HEK293T (cell line): Measurements from ENCODE around the gene SFI1.

Experiments used
- CTCF ChIA-PET: fragments of 350-600 bp; formaldehyde crosslinking; extraction: SDS; loops from one replicate; lab custom pipeline; 2021; ENCODE audit warnings: antibody characterized with exemption, inconsistent platforms; lab: Yijun Ruan, JAX
- POLR2A ChIA-PET: fragments of 350-600 bp; formaldehyde crosslinking; extraction: SDS; loops from one replicate; lab custom pipeline; 2020; ENCODE audit warnings: antibody characterized with exemption, inconsistent platforms; lab: Yijun Ruan, JAX
- DNase-seq: peaks from one replicate; pipeline ENCODE4 v3.0.0; 2012; ENCODE audit warnings: mixed read lengths; ENCODE audit errors: extremely low spot score
- ARNT ChIP-seq: fragments of 450-650 bp; IDR thresholded peaks from 2 replicates; pipeline ENCODE4 v1.6.1; 2017; ENCODE audit warnings: mild to moderate bottlenecking
- BHLHE40 ChIP-seq: fragments of 450-650 bp; IDR thresholded peaks from 2 replicates; pipeline ENCODE4 v1.6.1; 2016; ENCODE audit warnings: mild to moderate bottlenecking, moderate library complexity, borderline replicate concordance
- CTBP1 ChIP-seq: fragments of 450-650 bp; IDR thresholded peaks from 2 replicates; pipeline ENCODE4 v1.6.1; 2016; ENCODE audit warnings: borderline replicate concordance
- ELF4 ChIP-seq: fragments of 450-650 bp; IDR thresholded peaks from 2 replicates; pipeline ENCODE4 v1.6.1; 2017; ENCODE audit warnings: antibody characterized with exemption
- FOXA1 ChIP-seq: fragments of 450-650 bp; IDR thresholded peaks from 2 replicates; pipeline ENCODE4 v1.6.1; 2016; ENCODE audit warnings: mild to moderate bottlenecking
- FOXK2 ChIP-seq: fragments of 450-650 bp; IDR thresholded peaks from 2 replicates; pipeline ENCODE4 v1.6.1; 2016; ENCODE audit warnings: mild to moderate bottlenecking
- FOXM1 ChIP-seq: fragments of 450-650 bp; IDR thresholded peaks from 2 replicates; pipeline ENCODE4 v1.6.1; 2017; ENCODE audit warnings: mild to moderate bottlenecking, borderline replicate concordance
- HDGF ChIP-seq: fragments of 450-650 bp; IDR thresholded peaks from 2 replicates; pipeline ENCODE4 v1.6.1; 2017; ENCODE audit warnings: antibody characterized with exemption, borderline replicate concordance
- L3MBTL2 ChIP-seq: fragments of 450-650 bp; conservative IDR thresholded peaks from 2 replicates; pipeline ENCODE4 v1.6.1; 2016; ENCODE audit warnings: mild to moderate bottlenecking
- LEF1 ChIP-seq: fragments of 450-650 bp; IDR thresholded peaks from 2 replicates; pipeline ENCODE4 v1.6.1; 2017; ENCODE audit warnings: mild to moderate bottlenecking, borderline replicate concordance
- NFRKB ChIP-seq: fragments of 450-650 bp; IDR thresholded peaks from 2 replicates; pipeline ENCODE4 v1.6.1; 2016; ENCODE audit warnings: mild to moderate bottlenecking, moderate library complexity
- SP1 ChIP-seq: fragments of 450-650 bp; IDR thresholded peaks from 2 replicates; pipeline ENCODE4 v1.6.1; 2017
- SUZ12 ChIP-seq: fragments of 450-650 bp; IDR thresholded peaks from 2 replicates; pipeline ENCODE4 v1.6.1; 2016; ENCODE audit warnings: mild to moderate bottlenecking
- TARDBP ChIP-seq: fragments of 450-650 bp; IDR thresholded peaks from 2 replicates; pipeline ENCODE4 v1.6.1; 2016
- ZNF384 ChIP-seq: fragments of 450-650 bp; IDR thresholded peaks from 2 replicates; pipeline ENCODE4 v1.6.1; 2016
- TF ChIP-seq, protein P1 (sequence below): fragments of 450-650 bp; IDR thresholded peaks from 2 replicates; pipeline ENCODE4 v1.6.1; 2016

SFI1 gene

GRCh38 chr22:31569126-31569525 lies 72.8 kb downstream of the SFI1 start:
- POLR2A ChIA-PET = no interaction called here
- CTCF ChIA-PET = no interaction called here
- TF ChIP-seq ELF4 = no peak
- TF ChIP-seq NFRKB = no peak
- TF ChIP-seq BHLHE40 = no peak
- DNase-seq = no peak

- no peak for DNase-seq
- ChIA-PET POLR2A (no interaction called here), CTCF (no interaction called here)
- TF ChIP-seq FOXM1 (no peak), ELF4 (no peak), BHLHE40 (no peak), ARNT (no peak), FOXK2 (no peak), SUZ12 (no peak), ZNF384 (no peak), CTBP1 (no peak), L3MBTL2 (no peak), SP1 (no peak)
- TF ChIP-seq, protein P1, sequence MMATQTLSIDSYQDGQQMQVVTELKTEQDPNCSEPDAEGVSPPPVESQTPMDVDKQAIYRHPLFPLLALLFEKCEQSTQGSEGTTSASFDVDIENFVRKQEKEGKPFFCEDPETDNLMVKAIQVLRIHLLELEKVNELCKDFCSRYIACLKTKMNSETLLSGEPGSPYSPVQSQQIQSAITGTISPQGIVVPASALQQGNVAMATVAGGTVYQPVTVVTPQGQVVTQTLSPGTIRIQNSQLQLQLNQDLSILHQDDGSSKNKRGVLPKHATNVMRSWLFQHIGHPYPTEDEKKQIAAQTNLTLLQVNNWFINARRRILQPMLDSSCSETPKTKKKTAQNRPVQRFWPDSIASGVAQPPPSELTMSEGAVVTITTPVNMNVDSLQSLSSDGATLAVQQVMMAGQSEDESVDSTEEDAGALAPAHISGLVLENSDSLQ = no peak
Measured at GRCh38 chr22:31572939-31573338, 76.6 kb downstream of the SFI1 start.

- POLR2A ChIA-PET = no interaction called here
- CTCF ChIA-PET = no interaction called here
- TF ChIP-seq NFRKB (no peak), SUZ12 (no peak), TARDBP (no peak), SP1 (no peak), CTBP1 (no peak), LEF1 (no peak), HDGF (no peak), ELF4 (no peak), ZNF384 (no peak), FOXA1 (no peak), FOXM1 (no peak), FOXK2 (no peak), BHLHE40 (no peak), L3MBTL2 (no peak), ARNT (no peak)
- TF ChIP-seq, protein P1 = no peak
- DNase-seq = no peak
Measured at GRCh38 chr22:31574055-31574670, 77.8 kb downstream of the SFI1 start.

GRCh38 chr22:31575190-31575589 lies 78.9 kb downstream of the SFI1 start:
- TF ChIP-seq BHLHE40 (no peak), CTBP1 (no peak), ELF4 (no peak), FOXK2 (no peak), FOXM1 (no peak), ARNT (no peak), TARDBP (no peak), NFRKB (no peak), HDGF (no peak), FOXA1 (no peak), SUZ12 (no peak), SP1 (no peak), LEF1 (no peak), ZNF384 (no peak), L3MBTL2 (no peak)
- TF ChIP-seq, protein P1 = no peak
- ChIA-PET CTCF (interaction anchor here (0.6 kb wide), 1 partner anchor 21 kb away, joined by 5 read pairs; no protein-coding TSS in a partner anchor), POLR2A (interaction anchor here (0.6 kb wide), 1 partner anchor 1378 kb away, joined by 3 read pairs; no protein-coding TSS in a partner anchor)
- no peak for DNase-seq

DNA sequence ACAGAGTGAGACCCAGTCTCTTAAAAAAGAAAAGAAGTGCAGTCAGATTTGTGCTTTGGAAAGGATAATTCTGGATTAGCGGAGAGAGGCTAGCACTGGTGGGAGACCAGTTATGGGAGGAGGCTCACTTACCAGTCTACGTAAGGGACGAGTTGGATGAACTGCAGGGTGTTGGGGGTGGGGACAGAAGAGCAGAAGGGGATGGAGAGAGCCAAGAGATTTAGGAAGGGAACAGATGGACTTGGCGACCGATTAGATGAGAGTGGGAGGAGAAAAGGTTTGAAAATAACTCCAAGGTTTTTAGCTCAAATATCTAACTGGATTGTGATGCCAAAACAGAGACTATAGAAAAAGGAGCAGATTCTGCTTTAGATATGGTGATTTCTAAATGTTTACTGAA lies 81.4 kb downstream of the SFI1 start:
- CTCF ChIA-PET = no interaction called here
- DNase-seq = no peak
- TF ChIP-seq ELF4 (no peak), FOXA1 (no peak), ZNF384 (no peak), SP1 (no peak), BHLHE40 (no peak), LEF1 (no peak), TARDBP (no peak), HDGF (no peak)
- TF ChIP-seq, protein P1 = no peak
- POLR2A ChIA-PET = no interaction called here

- TF ChIP-seq FOXK2 = no peak
- TF ChIP-seq SP1 = no peak
- no peak for TF ChIP-seq FOXA1
- TF ChIP-seq ELF4 = no peak
- TF ChIP-seq SUZ12 = no peak
- no peak for TF ChIP-seq ZNF384
- TF ChIP-seq LEF1 = no peak
- TF ChIP-seq BHLHE40 = no peak
- TF ChIP-seq HDGF = no peak
- TF ChIP-seq FOXM1 = no peak
- no peak for TF ChIP-seq ARNT
- TF ChIP-seq, protein P1 = no peak
- TF ChIP-seq TARDBP = no peak
- no peak for TF ChIP-seq CTBP1
- DNase-seq = no peak
- ChIA-PET POLR2A (no interaction called here), CTCF (no interaction called here)
Measured at GRCh38 chr22:31578171-31578570, 81.8 kb downstream of the SFI1 start.
